ENCODE results near the gene CREB5.

Gene CREB5

GRCh38 chr7:28405662-28406061 is 6.7 kb upstream of the CREB5 start:
- H3K27ac ChIP-seq: peak overlapping the region in 3 of 21 experiments; percentile 10 to 73 (median 18)
- no peak overlapping the region for H3K4me3 ChIP-seq

- Histone ChIP-seq H3K4me3 (no peak overlapping the region), H3K27ac (peak overlapping the region in 5 of 21 experiments; percentile 10 to 73 (median 19))
Observed at GRCh38 chr7:28406192-28406591, 6.1 kb upstream of the CREB5 start.

GRCh38 chr7:28407651-28408050 is 4.7 kb upstream of the CREB5 start:
- Histone ChIP-seq H3K27ac (peak overlapping the region in 11 of 21 experiments; percentile 26 to 83 (median 69)), H3K4me3 (no peak overlapping the region)

GRCh38 chr7:28408105-28408959 is 4.0 kb upstream of the CREB5 start:
- Histone ChIP-seq H3K4me3 (peak overlapping the region in 5 of 7 experiments; percentile 8 to 63 (median 47)), H3K27ac (peak overlapping the region in 14 of 21 experiments; percentile 15 to 83 (median 56))

- H3K27ac ChIP-seq: peak overlapping the region in 15 of 21 experiments; percentile 4 to 83 (median 69)
Observed at GRCh38 chr7:28408960-28409715, 3.2 kb upstream of the CREB5 start.

GRCh38 chr7:28409716-28410627 is 2.3 kb upstream of the CREB5 start:
- H3K4me3 ChIP-seq: peak overlapping the region; percentile 35 to 63 (median 47)
- H3K27ac ChIP-seq: peak overlapping the region in 13 of 21 experiments; percentile 4 to 83 (median 68)

More at GRCh38 chr7:28408960-28409715, 3.2 kb upstream of the CREB5 start:
- H3K4me3 ChIP-seq: peak overlapping the region; percentile 35 to 63 (median 47)

GRCh38 chr7:28410628-28411531 is 1.4 kb upstream of the CREB5 start:
- Histone ChIP-seq H3K27ac (peak overlapping the region in 6 of 21 experiments; percentile 68 to 83 (median 78)), H3K4me3 (peak overlapping the region; percentile 13 to 63 (median 45))

GRCh38 chr7:28413011-28413410 is 693 bp downstream of the CREB5 start:
- no peak overlapping the region for H3K4me3 ChIP-seq
- no peak overlapping the region for H3K27ac ChIP-seq

GRCh38 chr7:28414453-28414852 is 2.1 kb downstream of the CREB5 start:
- Histone ChIP-seq H3K4me3 (no peak overlapping the region), H3K27ac (no peak overlapping the region)

GRCh38 chr7:28417321-28417940 is 5.1 kb downstream of the CREB5 start:
- no peak overlapping the region for H3K4me3 ChIP-seq
- H3K27ac ChIP-seq: no peak overlapping the region

GRCh38 chr7:28418311-28418710 is 6.0 kb downstream of the CREB5 start:
- H3K27ac ChIP-seq: no peak overlapping the region
- H3K4me3 ChIP-seq: no peak overlapping the region

GRCh38 chr7:28418966-28419365 is 6.6 kb downstream of the CREB5 start:
- Histone ChIP-seq H3K27ac (no peak overlapping the region), H3K4me3 (no peak overlapping the region)

GRCh38 chr7:28419716-28420115 is 7.4 kb downstream of the CREB5 start:
- H3K4me3 ChIP-seq: no peak overlapping the region
- H3K27ac ChIP-seq: no peak overlapping the region

GRCh38 chr7:28423112-28423511 is 10.8 kb downstream of the CREB5 start:
- Histone ChIP-seq H3K27ac (no peak overlapping the region), H3K4me3 (no peak overlapping the region)

- H3K4me3 ChIP-seq: no peak overlapping the region
- no peak overlapping the region for H3K27ac ChIP-seq
Observed at GRCh38 chr7:28423918-28424514, 11.7 kb downstream of the CREB5 start.

GRCh38 chr7:28425496-28425895 is 13.2 kb downstream of the CREB5 start:
- H3K27ac ChIP-seq: no peak overlapping the region
- H3K4me3 ChIP-seq: no peak overlapping the region

GRCh38 chr7:28427236-28427635 is 14.9 kb downstream of the CREB5 start:
- H3K4me3 ChIP-seq: no peak overlapping the region
- H3K27ac ChIP-seq: no peak overlapping the region

GRCh38 chr7:28430616-28431015 is 18.3 kb downstream of the CREB5 start:
- Histone ChIP-seq H3K4me3 (no peak overlapping the region), H3K27ac (no peak overlapping the region)
